AG04450 (cell line): ENCODE data around the gene M6PR. TPM values are rescaled to one million over a fixed set of nuclear protein-coding genes. Genes with fewer than 3 reads are reported as not detected.

ENCODE experiments used
- CTCF ChIA-PET: fragments of 300-600, 350-600 bp; formaldehyde crosslinking; extraction: SDS; loops from one replicate; lab custom pipeline; 2022; ENCODE audit warnings: antibody characterized with exemption, inconsistent platforms; lab: Charles Lee
- POLR2A ChIA-PET: fragments of 350-600 bp; formaldehyde crosslinking; extraction: SDS; loops from one replicate; lab custom pipeline; 2021; ENCODE audit warnings: antibody characterized with exemption, inconsistent platforms; lab: Yijun Ruan, JAX
- DNase-seq: peaks from one replicate; pipeline ENCODE4 v3.0.0-alpha.2; 2011; ENCODE audit warnings: low read depth, low spot score
- H3K27ac ChIP-seq: one replicate; pipeline ENCODE4 v1.5.1; 2012; ENCODE audit warnings: low read depth, low read length, control low read depth
- H3K27me3 ChIP-seq: one replicate; pipeline ENCODE4 v1.6.0; 2012; ENCODE audit warnings: low read length; ENCODE audit not compliant: control insufficient read depth, insufficient read depth
- H3K4me3 ChIP-seq: 2 replicates; pipeline ENCODE4 v1.5.1; 2011; ENCODE audit warnings: mild to moderate bottlenecking, low read depth, low read length, control low read depth
- H3K9me3 ChIP-seq: 2 replicates; pipeline ENCODE4 v1.5.1; 2012; ENCODE audit warnings: low read length; ENCODE audit not compliant: control insufficient read depth, insufficient read depth
- polyA plus RNA-seq: library from polyadenylated mRNA; depleted of rRNA; stranded (reverse); fragments of >200 nt; gene quantifications from 2 replicates; pipeline ENCODE4 v1.2.3, GENCODE V29; 2011; rRNA removed
- TF ChIP-seq, protein P1 (sequence below): IDR thresholded peaks from 2 replicates; pipeline ENCODE4 v1.5.1; 2011; ENCODE audit warnings: low read depth, low read length, control low read depth, inconsistent platforms

The M6PR gene
- polyA plus RNA-seq, 1 experiment: 106 TPM

DNA sequence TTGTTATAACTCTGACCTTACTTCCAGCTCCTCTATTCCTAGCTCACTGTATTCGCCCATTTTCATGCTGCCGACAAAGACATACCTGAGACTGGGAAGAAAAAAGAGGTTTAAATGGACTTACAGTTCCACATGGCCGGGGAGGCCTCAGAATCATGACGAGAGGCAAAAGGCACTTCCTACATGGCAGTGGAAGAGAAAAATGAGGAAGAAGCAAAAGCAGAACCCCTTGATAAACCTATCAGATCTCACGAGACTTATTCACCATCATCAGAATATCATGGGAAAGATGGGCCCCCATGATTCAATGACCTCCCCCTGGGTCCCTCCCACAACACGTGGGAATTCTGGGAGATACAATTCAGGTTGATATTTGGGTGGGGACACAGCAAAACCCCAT lies 49.6 kb downstream of the M6PR start:
- no peak overlapping the region for H3K4me3 ChIP-seq
- TF ChIP-seq, protein P1, sequence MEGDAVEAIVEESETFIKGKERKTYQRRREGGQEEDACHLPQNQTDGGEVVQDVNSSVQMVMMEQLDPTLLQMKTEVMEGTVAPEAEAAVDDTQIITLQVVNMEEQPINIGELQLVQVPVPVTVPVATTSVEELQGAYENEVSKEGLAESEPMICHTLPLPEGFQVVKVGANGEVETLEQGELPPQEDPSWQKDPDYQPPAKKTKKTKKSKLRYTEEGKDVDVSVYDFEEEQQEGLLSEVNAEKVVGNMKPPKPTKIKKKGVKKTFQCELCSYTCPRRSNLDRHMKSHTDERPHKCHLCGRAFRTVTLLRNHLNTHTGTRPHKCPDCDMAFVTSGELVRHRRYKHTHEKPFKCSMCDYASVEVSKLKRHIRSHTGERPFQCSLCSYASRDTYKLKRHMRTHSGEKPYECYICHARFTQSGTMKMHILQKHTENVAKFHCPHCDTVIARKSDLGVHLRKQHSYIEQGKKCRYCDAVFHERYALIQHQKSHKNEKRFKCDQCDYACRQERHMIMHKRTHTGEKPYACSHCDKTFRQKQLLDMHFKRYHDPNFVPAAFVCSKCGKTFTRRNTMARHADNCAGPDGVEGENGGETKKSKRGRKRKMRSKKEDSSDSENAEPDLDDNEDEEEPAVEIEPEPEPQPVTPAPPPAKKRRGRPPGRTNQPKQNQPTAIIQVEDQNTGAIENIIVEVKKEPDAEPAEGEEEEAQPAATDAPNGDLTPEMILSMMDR: no peak
- no peak for DNase-seq
- CTCF ChIA-PET: no interaction called here
- peaks cover 3% of the 10 kb centered on the region for H3K27me3 ChIP-seq
- H3K27ac ChIP-seq: no peak overlapping the region
- no peaks in the 10 kb centered on the region for H3K9me3 ChIP-seq
- POLR2A ChIA-PET: no interaction called here

DNA sequence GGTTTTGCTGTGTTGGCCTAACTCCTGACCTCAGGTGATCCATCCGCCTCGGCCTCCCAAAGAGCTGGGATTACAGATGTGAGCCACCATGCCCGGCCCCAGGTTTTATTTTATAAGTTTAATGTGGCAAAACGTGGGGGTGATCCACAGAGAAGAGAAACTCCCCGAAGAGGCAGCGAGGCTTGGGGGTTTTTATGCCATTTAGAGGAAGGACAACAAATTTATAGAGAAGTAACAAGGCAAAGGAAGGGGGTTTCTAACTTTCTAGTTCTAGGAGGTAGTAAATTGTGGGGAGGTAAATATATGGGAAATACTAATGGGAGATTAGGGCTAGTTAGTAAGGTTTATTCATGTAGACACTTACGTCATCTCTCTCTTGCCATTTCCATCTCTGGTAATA lies 52.4 kb downstream of the M6PR start:
- no peak overlapping the region for H3K27ac ChIP-seq
- no peak overlapping the region for H3K4me3 ChIP-seq
- TF ChIP-seq, protein P1: no peak
- H3K9me3 ChIP-seq: no peaks in the 10 kb centered on the region
- no peaks in the 10 kb centered on the region for H3K27me3 ChIP-seq
- ChIA-PET CTCF (interaction anchor here (0.6 to 1.0 kb wide), 3 partner anchors 21 to 273 kb away, joined by 3 to 4 read pairs (median 3); no protein-coding TSS in a partner anchor), POLR2A (no interaction called here)
- no peak for DNase-seq

DNA sequence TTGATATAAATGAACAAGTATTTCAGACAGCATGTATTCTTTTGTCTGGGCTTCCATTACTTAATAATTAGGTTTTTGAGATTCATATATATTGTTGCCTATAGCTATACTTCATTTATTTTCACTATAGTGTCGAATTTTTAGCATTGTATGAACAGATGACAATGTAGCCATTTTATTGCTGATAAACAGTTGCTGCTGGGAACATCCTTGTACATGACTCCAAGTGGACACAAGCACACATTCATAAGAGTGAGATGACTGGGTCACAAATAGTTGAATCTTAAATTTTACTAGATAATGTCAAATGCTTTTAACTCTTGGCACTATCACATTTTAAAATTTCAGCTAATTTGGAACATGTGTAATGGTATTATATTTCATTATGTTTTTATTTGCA lies 54.5 kb downstream of the M6PR start:
- DNase-seq: no peak
- Histone ChIP-seq H3K9me3 (no peaks in the 10 kb centered on the region), H3K27me3 (no peaks in the 10 kb centered on the region), H3K27ac (no peak overlapping the region), H3K4me3 (no peak overlapping the region)
- TF ChIP-seq, protein P1: no peak
- CTCF ChIA-PET: interaction anchor here (0.6 to 0.7 kb wide), 2 partner anchors 21 to 238 kb away, joined by 3 to 4 read pairs; no protein-coding TSS in a partner anchor
- POLR2A ChIA-PET: no interaction called here

DNA sequence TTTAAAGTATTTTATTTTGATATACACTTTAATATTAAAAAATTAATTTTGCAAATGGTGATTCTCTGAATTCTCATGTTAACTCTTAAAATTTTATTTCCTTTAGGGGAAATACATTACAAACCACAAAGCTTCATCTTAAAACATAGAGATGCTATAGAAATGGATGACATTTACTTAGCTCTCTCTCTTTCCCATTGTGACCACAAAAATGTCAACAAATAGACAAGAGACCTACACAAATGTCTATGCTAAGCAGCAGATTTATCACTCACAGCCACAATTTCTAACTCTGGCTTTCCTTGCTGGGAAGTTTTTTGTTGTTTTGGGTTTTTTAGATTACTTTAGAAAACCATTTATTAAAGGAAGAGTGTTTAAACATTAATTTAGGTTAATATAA lies 55.1 kb downstream of the M6PR start:
- POLR2A ChIA-PET: no interaction called here
- no peak overlapping the region for H3K27ac ChIP-seq
- DNase-seq: no peak
- no peak overlapping the region for H3K4me3 ChIP-seq
- no peaks in the 10 kb centered on the region for H3K9me3 ChIP-seq
- no peaks in the 10 kb centered on the region for H3K27me3 ChIP-seq
- TF ChIP-seq, protein P1: no peak
- CTCF ChIA-PET: interaction anchor here (0.7 to 1.1 kb wide), 3 partner anchors 20 to 237 kb away, joined by 3 to 8 read pairs (median 3); partner anchors contain the start of gene PHC1

DNA sequence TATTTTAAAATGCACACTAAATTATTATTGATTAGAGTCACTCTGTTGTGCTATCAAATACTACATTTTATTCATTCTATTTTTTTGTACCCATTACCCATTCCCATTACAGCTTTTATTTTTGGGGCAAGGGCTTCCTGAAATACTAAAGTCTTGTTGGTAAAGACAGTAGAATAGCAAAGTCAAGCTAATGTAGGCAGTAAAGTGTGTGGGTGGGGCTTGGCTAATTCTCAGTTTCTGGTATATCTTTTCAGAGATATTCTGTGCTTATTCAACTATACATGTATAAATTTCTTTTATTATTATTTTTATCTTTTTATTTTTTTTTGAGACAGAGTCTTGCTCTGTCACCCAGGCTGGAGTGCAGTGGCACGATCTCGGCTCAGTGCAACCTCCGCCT lies 57.5 kb downstream of the M6PR start:
- no peaks in the 10 kb centered on the region for H3K9me3 ChIP-seq
- TF ChIP-seq, protein P1: no peak
- CTCF ChIA-PET: interaction anchor here (0.5 to 3.9 kb wide), 7 partner anchors 21 to 233 kb away, joined by 5 to 138 read pairs (median 17); partner anchors contain the start of gene RIMKLB
- no peak overlapping the region for H3K4me3 ChIP-seq
- POLR2A ChIA-PET: no interaction called here
- no peaks in the 10 kb centered on the region for H3K27me3 ChIP-seq
- no peak for DNase-seq
- H3K27ac ChIP-seq: no peak overlapping the region

Other genes with a start within 250 kb of the M6PR start
- not detected in 2 replicates for gene A2ML1, start 127.0 kb downstream of the M6PR start, polyA plus RNA-seq
- gene PHC1, start 35.1 kb downstream of the M6PR start, polyA plus RNA-seq: 34.5 and 38.3 TPM in 2 replicates
- gene KLRG1, start 39.9 kb upstream of the M6PR start, polyA plus RNA-seq: 1.3 and 1.7 TPM in 2 replicates
- 0.48 and 1.2 TPM in 2 replicates for gene A2M, start 166.3 kb upstream of the M6PR start, polyA plus RNA-seq